Thoracic aorta (tissue), 2 donors: Measurements from ENCODE around the gene B4GALNT3. TPM values are rescaled to one million over a fixed set of nuclear protein-coding genes. Genes with fewer than 3 reads are reported as not detected.

ENCODE experiments used
- ATAC-seq: fragments of 150-250 bp; one replicate; pipeline ENCODE4 v1.8.0; 2017; ENCODE audit warnings: low read depth; ENCODE audit not compliant: insufficient number of reproducible peaks, low FRiP score
- DNase-seq: peaks from one replicate; pipeline ENCODE4 v3.0.0-alpha.2; 2020; ENCODE audit warnings: low spot score
- H3K27ac ChIP-seq, 2 donors: fragments of 200-600 bp; sonication (generic); 1 replicate in 1 of 2; 2 replicates in 1 of 2; pipeline ENCODE4 v1.5.1; 2016; ENCODE audit warnings: mild to moderate bottlenecking in 2 of 2, moderate library complexity in 2 of 2
- H3K27me3 ChIP-seq: fragments of 200-600 bp; sonication (generic); replicated peaks from 2 replicates; pipeline ENCODE4 v1.6.0; 2016; ENCODE audit warnings: mild to moderate bottlenecking; ENCODE audit not compliant: insufficient read depth
- H3K36me3 ChIP-seq: fragments of 200-600 bp; sonication (generic); one replicate; pipeline ENCODE4 v1.5.1; 2016
- H3K4me1 ChIP-seq, 2 donors: fragments of 200-600 bp; sonication (generic); 1 replicate in 1 of 2; 2 replicates in 1 of 2; pipeline versions ENCODE4 v1.5.1 to v1.6.0; 2016; ENCODE audit warnings: low read depth in 2 of 2, mild to moderate bottlenecking in 1 of 2; ENCODE audit not compliant: control insufficient read depth in 1 of 2
- H3K4me3 ChIP-seq: fragments of 200-600 bp; sonication (generic); 2 replicates; pipeline ENCODE4 v1.5.1; 2016; ENCODE audit warnings: mild to moderate bottlenecking
- H3K9me3 ChIP-seq: fragments of 200-600 bp; sonication (generic); 2 replicates; pipeline ENCODE4 v1.5.1; 2016
- CTCF ChIP-seq: fragments of 200-600 bp; sonication (generic); IDR thresholded peaks from one replicate; pipeline ENCODE4 v1.5.1; 2019; ENCODE audit warnings: antibody characterized with exemption
- total RNA-seq, 2 donors: library from RNA; depleted of rRNA; stranded (reverse); fragments of >200 nt; gene quantifications; one replicate each; pipeline versions ENCODE4 v1.1.0 to v1.2.3, GENCODE V29; 2016

The B4GALNT3 gene
- total RNA-seq, 2 donors from 2014 or later: 16.8 to 22.3 TPM

DNA sequence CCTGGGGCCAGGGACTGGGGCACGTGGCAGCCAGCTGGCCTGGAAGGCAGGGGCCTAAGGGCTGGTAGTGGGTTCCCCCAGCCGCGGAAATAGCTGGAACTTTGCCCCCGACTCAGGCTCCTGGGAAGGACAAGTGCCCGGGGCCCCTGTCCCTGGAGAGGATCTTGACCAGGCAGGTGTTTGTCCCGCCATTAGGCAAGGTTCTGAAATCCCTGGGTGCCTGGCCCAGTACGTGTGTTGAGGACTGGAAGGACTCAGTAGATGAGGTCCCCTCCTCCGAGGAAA, 94.2 kb downstream of the B4GALNT3 start:
- ATAC-seq: no peak
- Histone ChIP-seq H3K9me3 (no peaks in the 10 kb centered on the region), H3K27ac (no peak overlapping the region), H3K4me3 (no peak overlapping the region), H3K4me1 (peaks cover 0 to 41% of the 10 kb centered on the region in 2 donors), H3K36me3 (peaks cover 15% of the 10 kb centered on the region), H3K27me3 (no peaks in the 10 kb centered on the region)
- TF ChIP-seq CTCF: no peak
- no peak for DNase-seq

DNA sequence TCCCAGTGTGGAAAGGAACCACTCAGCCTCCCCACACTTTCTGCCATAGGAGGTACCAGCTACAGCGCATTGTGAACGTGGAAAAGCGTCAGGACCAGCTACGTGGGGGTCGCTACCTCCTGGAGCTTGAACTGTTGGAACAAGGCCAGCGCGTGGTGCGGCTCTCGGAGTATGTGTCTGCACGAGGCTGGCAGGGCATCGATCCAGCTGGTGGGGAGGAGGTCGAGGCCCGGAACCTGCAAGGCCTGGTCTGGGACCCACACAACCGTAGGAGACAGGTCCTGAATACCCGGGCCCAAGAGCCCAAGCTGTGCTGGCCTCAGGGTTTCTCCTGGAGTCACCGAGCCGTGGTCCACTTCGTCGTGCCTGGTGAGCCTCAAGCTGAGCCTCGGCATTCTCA, 96.8 kb downstream of the B4GALNT3 start:
- Histone ChIP-seq H3K27me3 (no peaks in the 10 kb centered on the region), H3K36me3 (peaks cover 7% of the 10 kb centered on the region), H3K9me3 (no peaks in the 10 kb centered on the region), H3K4me3 (no peak overlapping the region), H3K4me1 (peaks cover 0 to 22% of the 10 kb centered on the region in 2 donors), H3K27ac (no peak overlapping the region)
- no peak for DNase-seq
- no peak for TF ChIP-seq CTCF
- ATAC-seq: no peak

DNA sequence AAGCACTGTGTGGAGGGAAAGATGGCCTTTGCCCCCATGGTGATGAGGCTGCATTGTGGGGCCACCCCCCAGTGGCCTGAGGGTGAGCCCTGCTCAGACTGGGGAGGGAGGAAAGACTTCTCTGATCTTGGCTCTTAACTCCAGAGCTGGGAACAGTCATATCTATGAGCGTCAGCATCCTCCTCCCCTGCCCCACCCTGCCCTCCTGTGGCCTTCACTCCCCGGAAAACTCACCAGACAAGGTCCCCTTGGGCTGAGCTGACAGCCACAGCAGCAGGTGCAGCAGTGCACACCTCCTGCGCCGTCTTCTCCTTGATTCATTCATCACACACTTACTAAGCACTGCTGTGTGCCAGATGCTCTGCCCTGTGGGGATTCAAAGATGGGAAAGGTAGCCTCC, 98.8 kb downstream of the B4GALNT3 start:
- H3K4me1 ChIP-seq: peaks cover 5 to 9% of the 10 kb centered on the region in 2 donors
- no peak overlapping the region for H3K27ac ChIP-seq
- no peak for TF ChIP-seq CTCF
- H3K36me3 ChIP-seq: peaks cover 8% of the 10 kb centered on the region
- ATAC-seq: no peak
- no peaks in the 10 kb centered on the region for H3K27me3 ChIP-seq
- no peak overlapping the region for H3K4me3 ChIP-seq
- H3K9me3 ChIP-seq: no peaks in the 10 kb centered on the region
- no peak for DNase-seq

DNA sequence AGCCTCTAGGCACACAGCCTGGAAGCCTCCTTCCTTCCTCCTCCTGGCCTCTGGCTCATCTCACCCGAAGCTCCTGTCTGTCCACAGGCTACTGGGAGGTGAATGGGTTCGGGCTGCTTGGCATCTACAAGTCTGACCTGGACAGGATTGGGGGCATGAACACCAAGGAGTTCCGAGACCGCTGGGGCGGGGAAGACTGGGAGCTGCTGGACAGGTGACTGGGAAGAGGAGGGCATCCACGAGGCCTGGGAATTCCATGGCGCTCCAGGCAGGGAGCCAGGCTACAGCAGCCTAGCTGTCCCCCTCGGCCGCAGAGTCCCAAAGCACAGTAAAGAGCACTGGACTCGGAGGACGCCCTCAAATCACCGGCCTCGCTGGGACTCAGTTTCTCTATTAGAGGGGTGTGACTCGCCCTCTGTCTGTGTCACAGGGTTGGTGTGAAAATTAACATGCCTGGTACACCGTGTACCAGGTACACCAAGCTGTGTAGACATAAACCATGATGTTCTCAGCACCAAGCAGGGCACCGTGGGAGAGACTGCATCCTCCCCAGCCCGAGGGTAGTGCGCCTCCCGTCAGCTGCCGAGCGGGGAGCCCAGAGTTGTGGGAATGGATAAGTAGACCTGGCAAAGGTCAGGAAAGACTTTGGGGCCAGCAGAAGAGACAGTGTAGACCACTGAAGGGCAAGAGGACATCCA, 99.6 kb downstream of the B4GALNT3 start:
- TF ChIP-seq CTCF: no peak
- H3K27ac ChIP-seq: no peak overlapping the region
- DNase-seq: no peak
- H3K36me3 ChIP-seq: peaks cover 8% of the 10 kb centered on the region
- no peak overlapping the region for H3K4me3 ChIP-seq
- peaks cover 5 to 16% of the 10 kb centered on the region in 2 donors for H3K4me1 ChIP-seq
- no peaks in the 10 kb centered on the region for H3K27me3 ChIP-seq
- no peak for ATAC-seq
- no peaks in the 10 kb centered on the region for H3K9me3 ChIP-seq

DNA sequence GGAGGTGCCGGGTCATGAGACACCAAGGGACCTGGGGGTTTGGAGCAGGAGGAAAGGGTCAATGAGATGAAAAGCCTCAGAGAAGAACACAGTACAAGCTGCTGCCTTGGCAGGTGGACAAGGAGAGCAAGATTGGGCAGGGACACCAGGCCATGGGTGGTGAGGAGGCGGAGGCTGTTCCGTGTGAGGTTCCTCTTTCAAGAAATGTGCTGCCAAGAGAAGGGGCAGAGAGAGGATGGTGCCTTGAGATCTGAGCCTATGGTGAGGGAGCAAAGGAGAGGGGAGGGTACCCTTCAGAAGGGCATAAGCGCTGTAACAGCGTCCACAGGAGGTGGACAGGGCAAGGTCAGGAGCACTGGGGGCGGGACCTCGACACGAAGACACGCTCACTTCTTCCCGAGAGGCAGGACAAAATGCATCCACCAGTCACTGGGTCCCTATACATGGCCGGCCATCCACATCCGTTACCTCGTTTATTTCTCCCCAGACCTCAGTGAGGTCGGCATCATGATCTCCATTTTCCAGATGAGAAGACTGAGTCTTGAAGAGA, 100.2 kb downstream of the B4GALNT3 start:
- DNase-seq (no peak), ATAC-seq (no peak)
- no peak overlapping the region for H3K4me3 ChIP-seq
- H3K9me3 ChIP-seq: no peaks in the 10 kb centered on the region
- no peak for TF ChIP-seq CTCF
- peaks cover 8% of the 10 kb centered on the region for H3K36me3 ChIP-seq
- no peak overlapping the region for H3K27ac ChIP-seq
- peaks cover 5 to 16% of the 10 kb centered on the region in 2 donors for H3K4me1 ChIP-seq
- no peaks in the 10 kb centered on the region for H3K27me3 ChIP-seq
